Measurements from ENCODE around the gene USP2.

USP2 gene

GRCh38 chr11:119373059-119373920 is 8.2 kb downstream of the USP2 start:
- no peak for TF ChIP-seq POU2F2 (IDR thresholded peaks at IDR 0.05; ENCODE audit: low read depth, low read length)
- TF ChIP-seq POLR2A (IDR thresholded peaks at IDR 0.05; ENCODE audit: low read depth, low read length): no peak
- no peak for TF ChIP-seq POLR2AphosphoS5 (IDR thresholded peaks at IDR 0.05; ENCODE audit: low read depth, low read length)
- TF ChIP-seq TAF1 (IDR thresholded peaks at IDR 0.05; ENCODE audit: low read depth, low read length): no peak
- TF ChIP-seq SPI1 (IDR thresholded peaks at IDR 0.05; ENCODE audit: low read depth, low read length): no peak
- no peak for TF ChIP-seq PAX5 (IDR thresholded peaks at IDR 0.05; ENCODE audit: insufficient read depth, low read length, severe bottlenecking)
- DNase-seq (ENCODE audit: insufficient read length, low spot score) (no peak), FAIRE-seq (no peak)

GRCh38 chr11:119372260-119373058 is 9.0 kb downstream of the USP2 start:
- DNase-seq (ENCODE audit: insufficient read length, low spot score) (no peak), FAIRE-seq (no peak)
- TF ChIP-seq POLR2A (IDR thresholded peaks at IDR 0.05; ENCODE audit: low read depth, low read length) (no peak), POU2F2 (IDR thresholded peaks at IDR 0.05; ENCODE audit: low read depth, low read length) (no peak), POLR2AphosphoS5 (IDR thresholded peaks at IDR 0.05; ENCODE audit: low read depth, low read length) (no peak), PAX5 (IDR thresholded peaks at IDR 0.05; ENCODE audit: insufficient read depth, low read length, severe bottlenecking) (no peak), SPI1 (IDR thresholded peaks at IDR 0.05; ENCODE audit: low read depth, low read length) (no peak), TAF1 (IDR thresholded peaks at IDR 0.05; ENCODE audit: low read depth, low read length) (no peak)

DNA sequence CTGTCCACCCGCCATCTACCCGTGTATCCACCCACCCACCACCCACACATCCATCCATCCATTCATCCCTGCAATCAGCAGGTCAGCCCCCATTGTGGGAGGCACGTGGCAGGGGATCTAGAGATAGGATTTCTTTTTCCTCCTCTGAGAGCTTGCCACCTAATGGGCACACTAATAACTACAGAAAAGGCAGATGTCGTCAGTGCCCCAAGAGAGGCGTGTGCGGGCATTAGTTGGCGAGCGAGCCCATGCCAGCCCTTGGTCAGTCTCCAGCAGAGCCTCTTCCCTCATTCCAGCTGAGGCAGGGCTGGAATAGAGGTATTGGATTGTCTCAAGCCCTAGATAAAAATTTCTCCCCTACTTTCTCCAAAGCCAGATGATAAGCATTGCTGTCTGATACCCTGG is 9.7 kb downstream of the USP2 start:
- FAIRE-seq: no peak
- TF ChIP-seq POU2F2 (IDR thresholded peaks at IDR 0.05; ENCODE audit: low read depth, low read length) (no peak), PAX5 (IDR thresholded peaks at IDR 0.05; ENCODE audit: insufficient read depth, low read length, severe bottlenecking) (no peak), POLR2A (IDR thresholded peaks at IDR 0.05; ENCODE audit: low read depth, low read length) (no peak), SPI1 (IDR thresholded peaks at IDR 0.05; ENCODE audit: low read depth, low read length) (no peak), POLR2AphosphoS5 (IDR thresholded peaks at IDR 0.05; ENCODE audit: low read depth, low read length) (no peak), TAF1 (IDR thresholded peaks at IDR 0.05; ENCODE audit: low read depth, low read length) (no peak)
- no peak for DNase-seq (ENCODE audit: insufficient read length, low spot score)

DNA sequence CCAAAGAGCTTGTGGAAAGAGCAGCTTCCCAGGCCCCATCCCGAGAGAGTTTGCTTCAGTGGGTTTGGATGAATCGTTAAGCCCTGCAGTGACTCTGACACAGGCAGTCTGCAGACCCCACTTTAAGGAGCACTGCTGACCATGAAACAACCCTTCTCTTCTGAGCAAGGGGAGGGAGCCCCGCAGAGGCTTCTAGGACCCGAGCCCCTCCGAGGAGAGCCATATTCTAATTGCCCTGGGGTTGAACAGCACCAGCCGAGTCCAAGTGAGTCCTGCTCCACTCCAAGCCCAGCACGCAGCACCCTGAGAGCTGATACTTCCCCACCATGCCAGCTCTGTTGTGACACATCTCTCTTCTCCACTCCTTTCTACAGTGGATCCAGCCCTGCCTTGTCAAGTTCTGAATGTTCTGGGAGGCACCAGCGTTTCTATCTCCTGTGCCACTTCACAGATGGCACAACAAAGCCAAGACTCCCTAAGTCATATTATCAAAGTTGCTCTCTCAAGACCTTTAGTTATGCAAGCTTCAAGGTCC is 10.4 kb downstream of the USP2 start:
- FAIRE-seq (no peak), DNase-seq (ENCODE audit: insufficient read length, low spot score) (no peak)
- TF ChIP-seq TAF1 (IDR thresholded peaks at IDR 0.05; ENCODE audit: low read depth, low read length) (no peak), POLR2AphosphoS5 (IDR thresholded peaks at IDR 0.05; ENCODE audit: low read depth, low read length) (no peak), SPI1 (IDR thresholded peaks at IDR 0.05; ENCODE audit: low read depth, low read length) (no peak), POLR2A (IDR thresholded peaks at IDR 0.05; ENCODE audit: low read depth, low read length) (no peak), PAX5 (IDR thresholded peaks at IDR 0.05; ENCODE audit: insufficient read depth, low read length, severe bottlenecking) (no peak), POU2F2 (IDR thresholded peaks at IDR 0.05; ENCODE audit: low read depth, low read length) (no peak)

DNA sequence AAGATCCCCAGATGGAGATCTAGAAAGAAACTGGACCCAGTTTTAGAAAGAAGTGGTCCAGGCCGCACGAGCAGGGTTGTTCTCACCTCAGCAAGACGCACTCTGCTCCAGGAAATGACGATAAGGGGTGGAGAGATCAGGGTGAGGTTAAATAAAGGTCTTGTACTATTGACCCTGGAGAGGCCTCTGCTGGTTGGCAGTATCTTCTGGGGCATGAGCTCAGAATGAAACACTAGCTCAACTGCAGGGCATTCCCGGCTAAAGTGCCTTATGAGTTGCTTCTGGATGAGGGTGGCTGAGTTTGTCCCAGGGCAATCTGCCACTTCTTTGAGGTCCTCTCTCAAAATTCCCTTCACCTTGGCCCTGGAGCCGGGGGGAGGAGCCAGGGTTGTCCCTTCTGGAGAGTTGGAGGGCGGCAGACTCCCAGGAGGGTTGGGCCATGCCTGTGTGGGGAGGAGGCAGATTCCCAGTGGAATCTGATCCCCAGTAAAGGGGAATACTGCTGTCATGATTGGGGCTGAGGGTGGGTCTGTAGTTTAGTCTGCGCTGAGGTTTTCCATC is 10.9 kb downstream of the USP2 start:
- DNase-seq (ENCODE audit: insufficient read length, low spot score): no peak
- TF ChIP-seq POU2F2 (IDR thresholded peaks at IDR 0.05; ENCODE audit: low read depth, low read length) (no peak), POLR2AphosphoS5 (IDR thresholded peaks at IDR 0.05; ENCODE audit: low read depth, low read length) (no peak), POLR2A (IDR thresholded peaks at IDR 0.05; ENCODE audit: low read depth, low read length) (no peak), TAF1 (IDR thresholded peaks at IDR 0.05; ENCODE audit: low read depth, low read length) (no peak), SPI1 (IDR thresholded peaks at IDR 0.05; ENCODE audit: low read depth, low read length) (no peak), PAX5 (IDR thresholded peaks at IDR 0.05; ENCODE audit: insufficient read depth, low read length, severe bottlenecking) (no peak)
- no peak for FAIRE-seq

- DNase-seq (ENCODE audit: insufficient read length, low spot score) (no peak), FAIRE-seq (no peak)
- TF ChIP-seq POU2F2 (IDR thresholded peaks at IDR 0.05; ENCODE audit: low read depth, low read length) (no peak), POLR2AphosphoS5 (IDR thresholded peaks at IDR 0.05; ENCODE audit: low read depth, low read length) (no peak), SPI1 (IDR thresholded peaks at IDR 0.05; ENCODE audit: low read depth, low read length) (no peak), PAX5 (IDR thresholded peaks at IDR 0.05; ENCODE audit: insufficient read depth, low read length, severe bottlenecking) (no peak), TAF1 (IDR thresholded peaks at IDR 0.05; ENCODE audit: low read depth, low read length) (no peak), POLR2A (IDR thresholded peaks at IDR 0.05; ENCODE audit: low read depth, low read length) (no peak)
Observed at GRCh38 chr11:119369132-119369925, 12.2 kb downstream of the USP2 start.

GRCh38 chr11:119368121-119369034 is 13.1 kb downstream of the USP2 start:
- FAIRE-seq (no peak), DNase-seq (ENCODE audit: insufficient read length, low spot score) (no peak)
- TF ChIP-seq SPI1 (IDR thresholded peaks at IDR 0.05; ENCODE audit: low read depth, low read length) (no peak), POLR2AphosphoS5 (IDR thresholded peaks at IDR 0.05; ENCODE audit: low read depth, low read length) (no peak), TAF1 (IDR thresholded peaks at IDR 0.05; ENCODE audit: low read depth, low read length) (no peak), POU2F2 (IDR thresholded peaks at IDR 0.05; ENCODE audit: low read depth, low read length) (no peak), POLR2A (IDR thresholded peaks at IDR 0.05; ENCODE audit: low read depth, low read length) (no peak), PAX5 (IDR thresholded peaks at IDR 0.05; ENCODE audit: insufficient read depth, low read length, severe bottlenecking) (no peak)

All from GM12891 (cell line).